AG04450 (cell line): Measurements from ENCODE around the gene MAP4K2. TPM values are rescaled to one million over a fixed set of nuclear protein-coding genes. Genes with fewer than 3 reads are reported as not detected.

Source experiments
- CTCF ChIA-PET: fragments of 300-600, 350-600 bp; formaldehyde crosslinking; extraction: SDS; loops from one replicate; lab custom pipeline; 2022; ENCODE audit warnings: antibody characterized with exemption, inconsistent platforms; lab: Charles Lee
- POLR2A ChIA-PET: fragments of 350-600 bp; formaldehyde crosslinking; extraction: SDS; loops from one replicate; lab custom pipeline; 2021; ENCODE audit warnings: antibody characterized with exemption, inconsistent platforms; lab: Yijun Ruan, JAX
- DNase-seq: peaks from one replicate; pipeline ENCODE4 v3.0.0-alpha.2; 2011; ENCODE audit warnings: low read depth, low spot score
- H3K27ac ChIP-seq: one replicate; pipeline ENCODE4 v1.5.1; 2012; ENCODE audit warnings: low read depth, low read length, control low read depth
- H3K27me3 ChIP-seq: one replicate; pipeline ENCODE4 v1.6.0; 2012; ENCODE audit warnings: low read length; ENCODE audit not compliant: control insufficient read depth, insufficient read depth
- H3K4me3 ChIP-seq: 2 replicates; pipeline ENCODE4 v1.5.1; 2011; ENCODE audit warnings: mild to moderate bottlenecking, low read depth, low read length, control low read depth
- H3K9me3 ChIP-seq: 2 replicates; pipeline ENCODE4 v1.5.1; 2012; ENCODE audit warnings: low read length; ENCODE audit not compliant: control insufficient read depth, insufficient read depth
- CTCF ChIP-seq: IDR thresholded peaks from 2 replicates; pipeline ENCODE4 v1.5.1; 2011; ENCODE audit warnings: low read depth, low read length, control low read depth, inconsistent platforms
- polyA plus RNA-seq: library from polyadenylated mRNA; depleted of rRNA; stranded (reverse); fragments of >200 nt; gene quantifications from 2 replicates; pipeline ENCODE4 v1.2.3, GENCODE V29; 2011

MAP4K2 gene
- polyA plus RNA-seq, 1 experiment = 9.9 TPM

DNA sequence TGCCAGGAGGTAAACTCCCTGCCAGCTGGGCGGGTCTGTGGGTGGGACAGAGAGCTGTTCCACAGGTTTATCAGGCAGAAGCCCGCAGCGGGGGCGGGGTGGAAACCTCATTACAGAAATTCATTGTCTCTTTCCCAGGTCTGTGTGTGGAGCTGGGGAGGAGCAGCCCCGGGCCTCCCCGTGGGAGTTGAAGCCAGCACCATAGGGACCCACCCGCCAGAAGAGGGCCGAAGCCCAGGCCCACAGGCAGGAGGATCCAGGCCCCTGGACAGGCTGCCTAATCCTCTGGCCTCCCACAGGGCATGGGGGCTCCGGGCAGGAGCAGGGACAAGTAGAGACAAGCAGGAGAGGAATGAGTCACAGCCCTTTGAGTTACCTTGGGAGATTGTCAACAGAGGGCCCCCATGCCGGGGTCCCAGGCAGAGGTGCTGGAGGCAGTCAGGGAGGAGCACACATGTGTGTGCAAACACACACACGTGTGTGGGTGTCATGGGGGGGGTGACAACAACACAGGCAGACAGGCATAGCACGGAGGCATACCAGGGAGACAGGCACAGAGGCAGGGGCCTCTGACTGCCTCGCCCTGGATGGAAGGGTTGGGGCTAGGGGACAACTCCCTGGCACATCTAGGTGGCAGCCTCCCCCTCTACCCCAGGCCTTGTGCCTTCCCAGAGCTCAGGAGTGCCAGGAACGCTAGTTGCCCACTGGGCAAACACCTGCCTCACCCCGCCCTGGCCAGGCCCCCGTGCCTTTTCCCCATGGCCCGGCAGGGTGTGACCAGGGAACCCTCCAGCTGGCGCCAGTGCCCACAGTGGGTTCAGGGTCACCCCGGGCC is 40.1 kb upstream of the MAP4K2 start:
- ChIA-PET CTCF (interaction anchor here (0.6 to 8.3 kb wide), 3 partner anchors 45 to 510 kb away, joined by 3 to 86 read pairs (median 9); no protein-coding TSS in a partner anchor), POLR2A (interaction anchor here (0.6 kb wide), 1 partner anchor 273 kb away, joined by 6 read pairs; no protein-coding TSS in a partner anchor)
- H3K27me3 ChIP-seq = no peaks in the 10 kb centered on the region
- no peak overlapping the region for H3K27ac ChIP-seq
- no peaks in the 10 kb centered on the region for H3K9me3 ChIP-seq
- H3K4me3 ChIP-seq = no peak overlapping the region
- DNase-seq = no peak
- TF ChIP-seq CTCF = no peak

- Histone ChIP-seq H3K9me3 (no peaks in the 10 kb centered on the region; the same call in 1 of the 2 replicates), H3K27me3 (no peaks in the 10 kb centered on the region), H3K27ac (no peak overlapping the region), H3K4me3 (no peak overlapping the region)
- no peak for TF ChIP-seq CTCF
- ChIA-PET CTCF (interaction anchor here (2.8 kb wide), 1 partner anchor 52 kb away, joined by 9 read pairs; no protein-coding TSS in a partner anchor), POLR2A (no interaction called here)
- no peak for DNase-seq
These were observed 39.3 kb upstream of the MAP4K2 start for GRCh38 chr11:64842366-64842759.

- POLR2A ChIA-PET = no interaction called here
- H3K9me3 ChIP-seq = no peaks in the 10 kb centered on the region; the same call in 1 of the 2 replicates
- CTCF ChIA-PET = interaction anchor here (0.7 to 2.8 kb wide), 2 partner anchors 52 to 56 kb away, joined by 3 to 9 read pairs; no protein-coding TSS in a partner anchor
- TF ChIP-seq CTCF = no peak
- H3K27me3 ChIP-seq = no peaks in the 10 kb centered on the region
- no peak overlapping the region for H3K27ac ChIP-seq
- no peak overlapping the region for H3K4me3 ChIP-seq
- DNase-seq = no peak
These were observed 38.8 kb upstream of the MAP4K2 start for GRCh38 chr11:64841592-64842365.

GRCh38 chr11:64839887-64840782 is 37.1 kb upstream of the MAP4K2 start:
- Histone ChIP-seq H3K4me3 (no peak overlapping the region), H3K27ac (no peak overlapping the region), H3K27me3 (no peaks in the 10 kb centered on the region), H3K9me3 (no peaks in the 10 kb centered on the region; the same call in 1 of the 2 replicates)
- POLR2A ChIA-PET = interaction anchor here (0.7 kb wide), 1 partner anchor 574 kb away, joined by 3 read pairs; no protein-coding TSS in a partner anchor
- no peak for TF ChIP-seq CTCF
- CTCF ChIA-PET = no interaction called here
- DNase-seq = no peak
